ENCODE results near the gene PIPOX. TPM values are rescaled to one million over a fixed set of nuclear protein-coding genes. Genes with fewer than 3 reads are reported as not detected.

Gene PIPOX
- total RNA-seq, 3 donors from 2014 or later, result 1.3 to 3.0 (median 2.9) TPM

- intact Hi-C loops (cut with DNase I; ENCODE audit: low total_unique reads), result no loop called here
- H3K9me3 ChIP-seq, result no peaks in the 10 kb centered on the region
- H3K27me3 ChIP-seq, result no peaks in the 10 kb centered on the region
- no peaks in the 10 kb centered on the region for H3K4me1 ChIP-seq
- no peak for DNase-seq (ENCODE audit: low spot score in 2 of 2)
- no peaks in the 10 kb centered on the region for H3K36me3 ChIP-seq
- no peak for TF ChIP-seq POLR2AphosphoS5 (IDR thresholded peaks at IDR 0.05)
- TF ChIP-seq, protein P1, sequence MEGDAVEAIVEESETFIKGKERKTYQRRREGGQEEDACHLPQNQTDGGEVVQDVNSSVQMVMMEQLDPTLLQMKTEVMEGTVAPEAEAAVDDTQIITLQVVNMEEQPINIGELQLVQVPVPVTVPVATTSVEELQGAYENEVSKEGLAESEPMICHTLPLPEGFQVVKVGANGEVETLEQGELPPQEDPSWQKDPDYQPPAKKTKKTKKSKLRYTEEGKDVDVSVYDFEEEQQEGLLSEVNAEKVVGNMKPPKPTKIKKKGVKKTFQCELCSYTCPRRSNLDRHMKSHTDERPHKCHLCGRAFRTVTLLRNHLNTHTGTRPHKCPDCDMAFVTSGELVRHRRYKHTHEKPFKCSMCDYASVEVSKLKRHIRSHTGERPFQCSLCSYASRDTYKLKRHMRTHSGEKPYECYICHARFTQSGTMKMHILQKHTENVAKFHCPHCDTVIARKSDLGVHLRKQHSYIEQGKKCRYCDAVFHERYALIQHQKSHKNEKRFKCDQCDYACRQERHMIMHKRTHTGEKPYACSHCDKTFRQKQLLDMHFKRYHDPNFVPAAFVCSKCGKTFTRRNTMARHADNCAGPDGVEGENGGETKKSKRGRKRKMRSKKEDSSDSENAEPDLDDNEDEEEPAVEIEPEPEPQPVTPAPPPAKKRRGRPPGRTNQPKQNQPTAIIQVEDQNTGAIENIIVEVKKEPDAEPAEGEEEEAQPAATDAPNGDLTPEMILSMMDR (IDR thresholded peaks at IDR 0.05), result no peak
- no peak for TF ChIP-seq POLR2A (IDR thresholded peaks at IDR 0.05)
- H3K27ac ChIP-seq, result no peak overlapping the region
- H3K4me3 ChIP-seq, result no peak overlapping the region
Observed at GRCh38 chr17:29061036-29061435, 18.1 kb downstream of the PIPOX start.

DNA sequence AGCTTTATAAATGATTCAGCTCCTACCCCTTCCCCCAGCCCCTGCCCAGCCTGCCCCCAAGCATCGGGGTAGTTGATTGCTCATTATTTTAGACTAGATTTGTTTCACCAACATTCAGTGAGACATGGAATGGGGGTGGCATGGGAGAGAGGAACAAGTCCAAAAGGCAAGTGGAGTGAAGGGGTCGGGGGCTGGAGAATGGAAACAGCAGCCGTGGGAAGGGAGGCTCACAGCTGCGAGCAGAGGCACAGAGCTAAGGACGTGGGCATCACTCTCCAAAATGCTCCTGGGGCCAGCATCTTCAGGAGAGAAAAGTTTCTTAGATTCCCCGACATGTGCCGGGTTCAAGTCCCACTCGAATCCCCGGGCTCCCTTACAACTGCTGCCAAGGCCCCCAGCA is 19.3 kb downstream of the PIPOX start:
- no peak overlapping the region for H3K4me3 ChIP-seq
- H3K27ac ChIP-seq, result no peak overlapping the region
- no peak for DNase-seq (ENCODE audit: low spot score in 2 of 2)
- no peaks in the 10 kb centered on the region for H3K27me3 ChIP-seq
- TF ChIP-seq POLR2A (IDR thresholded peaks at IDR 0.05), result no peak
- TF ChIP-seq, protein P1 (IDR thresholded peaks at IDR 0.05), result no peak
- no peak for TF ChIP-seq POLR2AphosphoS5 (IDR thresholded peaks at IDR 0.05)
- no peaks in the 10 kb centered on the region for H3K9me3 ChIP-seq
- no peaks in the 10 kb centered on the region for H3K36me3 ChIP-seq
- intact Hi-C loops (cut with DNase I; ENCODE audit: low total_unique reads), result no loop called here
- H3K4me1 ChIP-seq, result no peaks in the 10 kb centered on the region

DNA sequence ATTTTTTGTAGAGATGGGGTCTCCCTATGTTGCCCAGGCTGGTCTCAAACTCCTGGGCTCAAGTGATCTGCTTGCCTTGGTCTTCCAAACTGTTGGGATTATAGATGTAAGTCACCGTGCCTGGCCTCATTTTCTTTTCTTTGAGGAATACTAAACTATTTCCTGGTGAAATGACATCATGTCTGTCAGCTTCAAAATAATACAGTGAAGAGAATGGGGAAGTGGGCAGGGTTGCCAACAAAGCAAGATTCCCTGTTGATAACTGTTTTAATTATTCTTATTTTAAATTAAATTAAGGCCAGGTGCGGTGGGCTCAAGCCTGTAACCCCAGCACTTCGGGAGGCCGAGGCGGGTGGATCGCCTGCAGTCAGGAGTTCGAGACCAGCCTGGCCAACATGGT is 21.1 kb downstream of the PIPOX start:
- no peaks in the 10 kb centered on the region for H3K27me3 ChIP-seq
- H3K4me1 ChIP-seq, result no peaks in the 10 kb centered on the region
- H3K27ac ChIP-seq, result no peak overlapping the region
- no peaks in the 10 kb centered on the region for H3K9me3 ChIP-seq
- no peaks in the 10 kb centered on the region for H3K36me3 ChIP-seq
- TF ChIP-seq, protein P1 (IDR thresholded peaks at IDR 0.05), result no peak
- TF ChIP-seq POLR2A (IDR thresholded peaks at IDR 0.05), result no peak
- TF ChIP-seq POLR2AphosphoS5 (IDR thresholded peaks at IDR 0.05), result no peak
- H3K4me3 ChIP-seq, result no peak overlapping the region
- intact Hi-C loops (cut with DNase I; ENCODE audit: low total_unique reads), result no loop called here
- no peak for DNase-seq (ENCODE audit: low spot score in 2 of 2)

- TF ChIP-seq, protein P1 (IDR thresholded peaks at IDR 0.05), result no peak
- TF ChIP-seq POLR2A (IDR thresholded peaks at IDR 0.05) (no peak), POLR2AphosphoS5 (IDR thresholded peaks at IDR 0.05) (no peak)
- no peaks in the 10 kb centered on the region for H3K9me3 ChIP-seq
- no peak overlapping the region for H3K27ac ChIP-seq
- H3K36me3 ChIP-seq, result no peaks in the 10 kb centered on the region
- DNase-seq (ENCODE audit: low spot score in 2 of 2), result no peak
- H3K4me3 ChIP-seq, result no peak overlapping the region
- no peaks in the 10 kb centered on the region for H3K4me1 ChIP-seq
- no peaks in the 10 kb centered on the region for H3K27me3 ChIP-seq
- intact Hi-C loops (cut with DNase I; ENCODE audit: low total_unique reads), result no loop called here
Observed at GRCh38 chr17:29066047-29066446, 23.1 kb downstream of the PIPOX start.

- no peak overlapping the region for H3K4me3 ChIP-seq
- TF ChIP-seq, protein P1 (IDR thresholded peaks at IDR 0.05), result no peak
- TF ChIP-seq POLR2AphosphoS5 (IDR thresholded peaks at IDR 0.05), result no peak
- TF ChIP-seq POLR2A (IDR thresholded peaks at IDR 0.05), result no peak
- H3K36me3 ChIP-seq, result no peaks in the 10 kb centered on the region
- no peak overlapping the region for H3K27ac ChIP-seq
- no peaks in the 10 kb centered on the region for H3K9me3 ChIP-seq
- no peak for DNase-seq (ENCODE audit: low spot score in 2 of 2)
- no peaks in the 10 kb centered on the region for H3K4me1 ChIP-seq
- intact Hi-C loops (cut with DNase I; ENCODE audit: low total_unique reads), result no loop called here
- H3K27me3 ChIP-seq, result no peaks in the 10 kb centered on the region
Observed at GRCh38 chr17:29066606-29067005, 23.7 kb downstream of the PIPOX start.
